Activated CD4-positive, alpha-beta T cell treated with anti-CD3 and anti-CD28 coated beads for 4 hours (primary cell): ENCODE measurements around the gene C1GALT1.

Source experiments
- DNase-seq, 2 donors: peaks; one replicate each; pipeline ENCODE4 v3.0.0-alpha.2; 2020

Gene C1GALT1

DNA sequence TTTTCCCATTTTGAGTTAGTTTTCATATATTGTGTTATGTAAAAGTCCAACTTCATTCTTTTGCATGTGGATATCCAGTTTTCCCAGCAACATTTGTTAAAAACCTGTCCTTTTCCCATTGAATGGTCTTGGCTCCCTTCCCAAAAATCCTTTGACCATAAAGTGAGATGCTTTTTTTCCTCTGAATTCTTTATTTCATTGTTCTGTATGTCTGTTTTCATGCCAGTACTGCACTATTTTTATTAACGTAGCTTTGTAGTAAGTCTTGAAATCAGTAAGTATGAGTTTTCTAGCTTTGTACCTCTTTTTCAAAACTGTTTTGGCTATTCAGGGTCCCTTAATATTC lies 20.0 kb downstream of the C1GALT1 start:
- no peak for DNase-seq

DNA sequence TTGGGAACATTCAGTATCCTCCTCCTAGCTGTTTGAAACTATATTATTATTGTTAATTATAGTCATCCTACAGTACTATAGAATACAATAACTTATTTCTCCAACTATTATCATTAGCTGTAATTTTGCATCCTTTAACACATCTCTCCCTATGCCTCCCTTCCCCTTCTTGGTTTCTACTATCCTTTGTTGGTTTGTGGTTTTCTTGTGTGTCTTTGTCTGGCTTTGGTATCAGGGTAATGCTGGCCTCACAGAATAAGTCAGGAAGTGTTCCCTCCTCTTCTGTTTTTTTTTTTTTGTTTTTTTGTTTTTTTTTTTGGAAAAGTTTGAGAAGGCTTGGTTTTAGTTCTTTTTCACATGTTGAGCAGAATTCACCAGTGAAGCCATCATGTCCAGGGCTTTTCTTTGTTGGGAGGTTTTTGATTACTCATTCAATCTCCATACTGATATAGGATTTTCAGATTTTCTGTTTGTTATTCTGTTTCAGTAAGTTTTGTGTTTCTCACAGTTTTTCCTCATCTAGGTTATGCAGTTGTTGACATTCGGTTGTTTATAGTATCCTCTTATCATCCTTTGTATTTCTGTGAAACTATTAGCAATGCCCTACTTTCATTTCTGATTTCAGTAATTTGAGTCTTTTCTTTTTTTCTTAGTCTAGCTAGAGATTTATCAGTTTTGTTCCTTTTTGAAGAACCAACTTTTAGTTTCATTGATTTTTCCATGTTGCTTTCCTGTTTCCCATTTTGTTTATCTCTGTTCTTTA lies 21.6 kb downstream of the C1GALT1 start:
- DNase-seq: no peak

DNA sequence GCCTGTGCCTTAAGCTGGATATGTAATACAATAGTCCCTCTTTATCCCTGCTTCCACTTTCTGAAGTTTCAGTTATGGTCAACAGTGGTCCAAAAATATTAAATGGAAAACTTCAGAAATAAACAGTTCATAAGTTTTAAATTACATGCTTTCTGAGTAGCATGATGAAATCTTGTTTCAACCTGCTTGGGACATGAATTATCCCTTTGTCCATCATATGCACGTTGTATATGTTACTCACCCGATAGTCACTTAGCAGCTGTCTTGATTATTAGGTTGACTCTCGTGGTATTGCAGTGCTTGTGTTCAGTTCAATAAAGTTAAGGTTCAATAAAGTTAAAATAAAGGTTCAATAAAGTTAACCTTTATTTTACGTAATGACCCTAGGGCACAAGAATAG lies 25.5 kb downstream of the C1GALT1 start:
- DNase-seq: no peak

DNA sequence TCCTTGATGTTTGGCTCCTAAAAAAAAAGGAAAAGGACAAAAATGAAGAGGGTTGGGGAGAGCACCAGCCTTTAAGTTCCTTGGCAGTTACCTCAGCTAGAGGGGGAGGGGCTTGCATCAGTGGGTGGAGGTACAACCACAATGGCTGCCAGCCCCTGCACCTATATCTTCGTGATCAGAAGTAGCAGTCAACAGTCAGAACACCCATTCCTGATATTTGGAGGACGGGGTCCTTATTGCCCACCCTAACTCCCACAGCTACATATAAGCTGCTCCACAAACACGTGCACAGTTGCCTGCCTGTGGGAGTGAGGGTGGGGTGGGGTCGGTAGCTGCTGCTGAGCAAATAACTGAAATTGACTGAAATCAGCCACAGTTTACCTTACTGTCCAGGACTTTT lies 26.2 kb downstream of the C1GALT1 start:
- no peak for DNase-seq

DNA sequence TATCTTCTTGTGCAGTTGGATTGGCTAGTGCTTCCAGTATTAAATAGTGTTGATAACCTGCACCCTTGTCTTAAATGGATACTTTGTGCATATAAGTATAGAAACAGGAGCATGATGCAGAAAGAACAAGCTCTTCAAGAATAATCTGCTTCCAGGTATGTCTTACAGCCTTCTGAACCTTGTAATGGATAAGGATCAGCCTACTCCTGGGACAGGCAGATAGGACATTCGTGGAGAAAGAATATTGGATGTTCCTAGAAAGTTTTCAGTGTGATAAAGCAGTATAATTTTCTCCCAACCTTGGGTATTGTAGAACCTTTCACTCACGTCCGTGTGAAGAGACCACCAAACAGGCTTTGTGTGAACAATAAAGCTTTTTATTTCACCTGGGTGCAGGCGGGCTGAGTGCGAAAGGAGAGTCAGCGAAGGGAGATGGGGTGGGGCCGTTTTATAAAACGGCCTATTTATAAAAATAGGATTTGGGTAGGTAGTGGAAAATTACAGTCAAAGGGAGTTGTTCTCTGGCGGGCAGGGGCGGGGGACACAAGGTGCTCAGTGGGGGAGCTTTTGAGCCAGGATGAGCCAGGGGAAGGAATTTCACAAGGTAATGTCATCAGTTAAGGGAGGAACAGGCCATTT lies 27.2 kb downstream of the C1GALT1 start:
- no peak for DNase-seq

DNA sequence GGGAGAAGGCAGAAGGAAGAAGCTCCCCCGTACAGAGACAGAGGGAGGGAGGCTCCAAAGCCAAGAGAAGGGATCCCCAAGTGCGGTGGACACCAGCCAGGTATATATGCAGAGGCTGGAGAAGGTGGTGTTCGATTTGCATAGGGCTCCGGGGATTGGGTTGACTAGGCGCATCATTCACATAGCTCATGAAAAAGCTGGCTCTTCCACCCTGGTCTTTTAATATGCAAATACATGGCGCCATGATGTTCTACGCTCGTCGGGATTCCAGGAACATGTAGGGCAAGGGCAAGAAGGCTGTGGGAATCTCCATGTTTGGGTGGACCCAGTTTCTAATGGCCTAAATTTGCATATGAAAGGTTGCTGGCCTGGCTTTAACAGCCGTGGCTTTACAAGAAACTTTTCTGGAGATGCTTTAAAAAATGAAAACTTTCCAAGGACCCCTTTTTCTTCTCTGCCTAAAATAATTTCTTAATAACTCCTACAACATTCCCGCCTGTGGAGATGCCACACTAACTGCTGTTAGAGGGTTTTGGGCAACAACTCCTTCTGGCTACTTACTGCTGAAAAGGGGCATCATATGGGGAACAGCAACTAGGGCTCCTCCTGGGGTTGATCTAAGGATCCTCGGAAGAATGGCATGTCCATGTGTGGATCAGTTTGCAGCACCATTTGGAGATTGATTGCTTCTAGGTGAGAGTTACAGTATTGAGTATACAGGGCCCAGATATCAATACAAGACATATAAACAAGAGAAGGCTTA lies 28.3 kb downstream of the C1GALT1 start:
- no peak for DNase-seq

DNA sequence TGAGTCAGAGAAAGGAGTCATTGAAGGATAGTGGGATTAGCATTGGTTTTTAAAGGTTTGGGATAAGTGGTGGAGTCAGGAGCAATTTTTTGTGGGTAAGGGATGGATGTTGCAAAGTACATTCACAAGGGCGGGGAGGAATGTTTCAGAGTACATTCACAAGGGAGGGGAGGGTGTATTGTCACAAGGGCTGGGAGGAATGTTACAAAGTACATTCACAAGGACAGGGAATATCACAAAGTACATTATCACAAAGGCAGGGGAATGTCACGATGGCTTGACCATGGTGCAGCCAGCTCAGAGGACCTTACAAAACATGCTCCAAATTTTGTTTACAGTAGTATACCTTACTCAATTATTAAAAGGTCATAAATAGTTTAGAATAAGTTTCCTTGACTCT lies 30.3 kb downstream of the C1GALT1 start:
- DNase-seq: no peak

DNA sequence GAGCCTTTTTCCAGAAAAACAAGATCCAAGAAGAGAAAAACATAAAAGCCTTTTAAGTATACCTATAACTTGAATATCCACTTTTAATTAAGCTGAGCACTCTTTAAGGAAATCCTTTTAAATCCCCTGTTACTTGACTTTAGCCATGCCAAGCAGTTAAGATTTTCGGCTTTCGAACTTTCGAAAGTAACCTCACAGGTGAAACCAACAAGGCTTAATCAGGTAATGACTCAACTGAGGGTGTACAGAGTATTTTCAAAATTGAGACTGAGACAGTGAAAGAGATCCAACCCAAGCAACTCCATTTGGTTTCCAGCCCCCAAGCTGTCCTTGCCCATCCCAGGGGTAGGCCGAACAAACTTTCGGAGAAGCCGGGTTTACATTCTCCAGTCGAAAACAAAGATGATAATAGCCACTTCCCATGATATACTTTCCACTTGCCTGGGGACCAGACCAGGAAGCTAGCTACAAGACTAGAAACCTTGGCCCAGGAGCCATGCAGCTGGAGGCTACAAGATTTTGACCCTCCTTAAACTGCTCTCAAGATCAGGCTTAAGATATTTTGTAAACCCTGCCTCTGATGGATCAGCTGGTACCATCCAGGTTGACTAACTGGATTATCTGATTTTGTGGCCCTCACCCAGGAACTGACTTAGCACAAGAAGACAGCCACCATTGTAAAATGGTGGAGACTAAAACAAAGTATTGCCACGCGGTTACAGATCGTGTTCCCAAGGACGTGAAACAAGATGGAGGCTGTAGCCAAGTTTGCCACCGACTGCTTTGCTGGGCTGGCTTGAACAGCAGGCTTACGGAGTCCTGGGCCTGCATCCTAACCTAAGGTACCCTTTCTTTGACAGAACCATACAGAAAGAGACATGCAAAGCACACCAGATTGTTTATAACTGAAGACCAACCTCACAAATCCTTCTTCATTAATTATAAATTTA lies 32.3 kb downstream of the C1GALT1 start:
- no peak for DNase-seq

DNA sequence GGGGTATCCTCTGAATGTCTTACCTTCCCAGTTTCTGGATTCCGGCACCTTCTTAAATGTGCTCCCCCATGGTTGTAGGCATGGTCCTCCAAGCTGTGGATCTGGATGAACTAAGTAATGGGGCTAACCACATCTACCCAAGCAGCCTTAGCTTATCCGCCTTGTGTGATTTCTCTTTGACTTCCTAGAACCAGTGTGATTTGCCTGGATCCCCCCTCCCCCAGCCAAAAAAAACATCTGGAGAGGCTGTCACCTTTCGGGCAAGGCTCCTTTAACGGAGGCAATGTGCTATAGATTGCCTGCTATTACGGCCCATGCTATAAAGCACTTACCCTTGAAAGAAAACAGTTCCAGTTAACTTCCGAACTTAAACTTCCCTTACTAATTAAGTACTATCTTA lies 33.9 kb downstream of the C1GALT1 start:
- no peak for DNase-seq

DNA sequence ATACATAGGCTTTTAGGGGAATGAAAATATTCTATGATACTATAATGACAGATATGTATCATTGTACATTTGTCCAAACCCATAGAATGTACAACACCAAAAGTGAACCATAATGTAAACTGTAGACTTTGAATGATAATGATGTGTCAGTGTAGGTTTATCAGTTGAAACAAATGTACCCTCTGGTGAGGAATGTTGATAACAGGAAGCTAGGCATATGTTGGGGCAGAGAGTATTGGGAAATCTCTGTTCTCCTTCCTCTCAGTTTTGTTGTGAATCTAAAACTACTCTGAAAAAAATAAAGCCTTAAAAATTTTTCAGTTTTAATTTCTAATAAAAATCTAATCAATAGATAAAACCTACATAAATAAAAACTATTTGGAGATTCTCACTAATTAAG lies 36.9 kb downstream of the C1GALT1 start:
- DNase-seq: no peak

DNA sequence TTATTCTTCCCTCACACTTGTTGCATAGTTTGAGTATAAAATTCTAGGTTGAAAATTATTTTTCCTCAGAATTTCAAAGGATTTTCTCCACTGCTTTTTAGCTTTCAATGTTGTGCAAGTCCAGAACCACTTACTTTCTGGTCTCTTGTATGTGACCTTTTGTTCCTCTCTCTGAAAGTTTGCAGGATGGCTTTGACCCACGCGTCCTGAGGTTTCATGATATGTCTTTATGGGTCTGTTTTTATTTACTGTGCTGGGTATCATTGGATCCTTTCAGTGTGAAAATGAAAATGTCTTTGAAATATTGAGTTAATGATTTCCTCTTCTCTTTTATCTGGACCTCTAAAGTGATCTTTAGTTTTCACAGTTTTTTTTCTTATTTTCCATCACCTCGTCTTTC lies 38.5 kb downstream of the C1GALT1 start:
- no peak for DNase-seq

DNA sequence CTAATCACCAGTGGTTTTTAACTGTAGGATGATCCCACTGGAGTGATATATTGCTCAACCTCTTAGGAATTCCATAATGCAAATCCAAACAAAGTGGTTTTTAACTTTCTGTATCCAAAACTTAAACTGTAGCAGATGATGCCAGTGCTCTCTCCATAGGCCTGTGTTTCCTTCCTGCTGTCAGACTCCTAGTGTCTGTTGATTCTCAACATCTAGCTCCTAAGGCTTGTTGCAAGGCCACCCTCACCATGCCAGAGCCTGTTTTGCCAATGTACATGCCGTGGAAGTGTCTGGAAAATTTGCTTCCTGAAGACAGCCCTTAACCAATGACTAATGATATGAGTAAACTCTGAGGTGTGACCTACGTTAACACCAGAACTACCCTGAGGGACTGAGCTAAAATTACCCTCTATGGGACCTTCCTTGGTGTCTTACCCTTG lies 39.3 kb downstream of the C1GALT1 start:
- DNase-seq: no peak

DNA sequence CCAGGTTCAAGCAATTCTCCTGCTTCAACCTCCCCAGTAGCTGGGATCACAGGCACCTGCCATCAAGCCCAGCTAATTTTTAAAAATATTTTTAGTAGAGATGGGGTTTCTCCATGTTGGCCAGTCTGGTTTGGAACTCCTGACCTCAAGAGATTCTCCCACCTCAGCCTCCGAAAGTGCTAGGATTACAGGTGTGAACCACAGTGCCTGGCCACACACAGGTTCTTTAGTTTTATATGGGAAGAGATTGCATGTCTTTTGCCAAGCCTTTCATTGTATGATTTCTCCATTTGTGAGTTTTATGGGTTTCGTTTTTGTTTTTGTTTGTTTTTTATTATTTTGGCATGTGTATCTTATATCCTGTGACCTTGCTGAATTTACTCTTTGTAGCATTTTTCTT lies 40.9 kb downstream of the C1GALT1 start:
- DNase-seq: no peak

DNA sequence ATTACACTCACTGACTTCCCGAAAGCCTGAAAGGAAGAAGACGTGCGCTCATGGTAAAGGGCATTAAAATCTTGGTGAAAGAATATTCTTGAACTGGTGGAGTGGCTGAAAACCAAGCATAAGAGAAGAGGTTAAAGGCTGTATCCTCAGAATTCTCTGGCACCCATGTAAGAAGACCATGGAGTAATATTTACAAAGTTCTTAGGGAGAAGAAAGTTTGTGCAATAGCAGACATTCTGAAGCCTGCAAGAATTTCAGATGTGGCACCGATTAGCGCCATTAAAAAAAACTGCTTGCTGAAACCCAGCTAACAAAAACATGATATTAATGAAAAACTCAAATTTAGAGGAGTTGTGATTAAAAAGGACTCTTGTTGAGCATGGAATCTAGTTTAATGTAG lies 44.1 kb downstream of the C1GALT1 start:
- no peak for DNase-seq

DNA sequence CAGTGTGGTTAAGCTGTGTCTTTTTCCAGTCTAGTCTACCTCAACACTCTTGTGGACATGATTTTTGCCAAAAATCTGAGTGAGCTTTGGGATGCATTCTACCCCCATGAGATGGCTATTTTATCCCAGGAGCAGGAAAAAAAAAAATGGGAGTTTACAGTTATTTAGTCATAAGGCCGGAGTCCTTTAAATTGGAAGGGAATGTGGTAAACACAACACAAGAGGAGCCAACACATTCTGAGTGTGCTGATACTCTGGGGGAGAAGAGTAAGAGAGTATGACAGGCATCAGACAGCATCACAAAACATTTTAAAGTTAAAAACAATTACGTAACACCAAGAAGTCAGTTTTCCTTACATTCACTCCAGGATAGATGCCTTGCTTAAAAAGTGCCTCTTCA lies 46.1 kb downstream of the C1GALT1 start:
- no peak for DNase-seq

DNA sequence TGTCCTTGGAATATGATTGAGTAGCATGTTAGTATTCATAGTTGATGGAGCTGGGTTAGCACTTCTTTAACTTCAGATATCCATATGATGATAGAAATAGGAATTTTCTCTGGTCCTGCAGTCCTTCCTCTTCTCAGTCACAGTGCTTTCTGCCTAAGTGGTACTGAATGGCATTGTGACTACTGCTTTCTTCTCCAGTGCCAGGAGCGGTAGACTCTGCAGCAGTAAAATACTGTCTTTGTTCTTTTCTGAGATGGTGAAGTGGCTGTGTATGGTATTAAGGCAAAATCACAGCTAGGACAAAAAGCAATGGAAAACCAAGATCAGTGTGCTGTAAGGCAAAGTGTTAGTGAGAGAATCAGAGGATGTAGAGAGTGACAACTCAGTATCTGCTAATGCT lies 46.6 kb downstream of the C1GALT1 start:
- DNase-seq: no peak

DNA sequence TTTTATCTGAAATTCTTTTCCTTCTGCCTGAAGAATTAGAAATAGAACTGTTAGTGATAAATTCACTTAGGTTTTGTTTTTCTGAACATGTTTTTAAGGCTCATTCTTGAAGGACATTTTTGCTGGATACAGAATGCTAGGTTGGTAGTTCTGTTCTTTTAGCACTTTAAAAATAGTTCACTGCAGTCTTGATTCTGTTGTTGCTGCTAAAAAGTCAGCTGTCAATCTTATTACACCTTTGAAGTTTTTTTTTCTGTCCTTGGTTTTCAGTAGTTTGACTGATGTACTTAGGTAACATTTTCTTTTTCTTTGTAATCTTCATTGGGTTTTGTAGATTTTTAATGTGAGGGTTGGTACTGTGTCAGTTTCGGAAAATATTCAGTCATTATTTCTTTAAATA lies 48.7 kb downstream of the C1GALT1 start:
- DNase-seq: no peak

DNA sequence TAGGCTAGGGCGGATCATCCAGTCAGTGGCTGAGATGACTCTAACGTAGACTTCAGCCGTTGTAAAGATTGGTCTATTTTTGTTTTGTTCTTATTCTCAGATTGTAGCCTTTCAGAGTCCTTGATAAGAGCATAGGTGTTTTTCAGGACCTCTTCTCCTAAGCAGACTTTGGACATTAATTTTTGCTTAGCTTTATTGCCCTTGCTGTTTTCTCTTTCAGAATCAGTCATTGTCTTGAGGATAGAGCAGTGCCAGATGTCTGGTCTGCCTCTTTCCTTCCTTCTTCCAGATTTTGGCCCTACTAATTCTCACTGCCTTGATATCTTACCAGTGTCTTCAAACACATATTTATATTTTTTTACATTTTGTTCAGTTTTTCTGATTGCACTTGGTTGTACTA lies 49.5 kb downstream of the C1GALT1 start:
- DNase-seq: no peak

DNA sequence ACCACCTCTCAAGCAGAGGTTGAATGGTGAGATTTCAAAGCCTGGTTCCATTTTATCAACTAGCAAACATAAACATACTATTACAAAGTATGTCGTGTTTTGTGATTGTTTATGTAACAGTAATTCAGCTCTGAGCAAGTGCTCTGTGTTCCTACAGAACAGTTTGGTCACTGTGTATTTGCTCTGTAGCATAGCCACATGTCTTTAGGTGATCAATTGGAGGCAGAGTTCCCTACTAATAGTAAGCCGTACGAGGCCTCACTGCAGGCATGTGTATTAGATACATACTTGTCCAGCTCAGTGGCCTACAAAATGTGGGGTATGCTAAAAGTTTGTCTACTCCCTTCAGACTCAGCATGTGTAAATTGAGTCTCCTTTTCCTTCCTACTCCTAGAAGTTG lies 53.0 kb downstream of the C1GALT1 start:
- DNase-seq: no peak

DNA sequence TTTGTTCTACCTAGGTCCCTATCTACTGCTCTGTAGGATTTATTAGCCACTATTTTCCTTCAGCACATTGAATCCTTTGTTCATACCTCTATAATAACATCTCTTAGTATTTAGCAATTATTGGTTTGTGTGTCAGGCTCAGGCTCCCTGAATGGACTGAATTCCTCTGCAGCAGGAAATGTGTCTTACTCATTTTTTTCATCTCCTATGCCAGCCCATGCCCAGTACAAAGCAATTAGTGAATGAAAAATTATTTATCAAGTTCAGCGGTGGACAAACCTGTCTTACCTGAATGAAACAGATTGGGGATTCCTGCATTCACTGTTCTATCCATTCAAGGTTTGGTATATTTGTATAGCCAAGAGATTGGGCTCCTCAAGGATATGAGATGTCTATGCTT lies 53.7 kb downstream of the C1GALT1 start:
- no peak for DNase-seq

DNA sequence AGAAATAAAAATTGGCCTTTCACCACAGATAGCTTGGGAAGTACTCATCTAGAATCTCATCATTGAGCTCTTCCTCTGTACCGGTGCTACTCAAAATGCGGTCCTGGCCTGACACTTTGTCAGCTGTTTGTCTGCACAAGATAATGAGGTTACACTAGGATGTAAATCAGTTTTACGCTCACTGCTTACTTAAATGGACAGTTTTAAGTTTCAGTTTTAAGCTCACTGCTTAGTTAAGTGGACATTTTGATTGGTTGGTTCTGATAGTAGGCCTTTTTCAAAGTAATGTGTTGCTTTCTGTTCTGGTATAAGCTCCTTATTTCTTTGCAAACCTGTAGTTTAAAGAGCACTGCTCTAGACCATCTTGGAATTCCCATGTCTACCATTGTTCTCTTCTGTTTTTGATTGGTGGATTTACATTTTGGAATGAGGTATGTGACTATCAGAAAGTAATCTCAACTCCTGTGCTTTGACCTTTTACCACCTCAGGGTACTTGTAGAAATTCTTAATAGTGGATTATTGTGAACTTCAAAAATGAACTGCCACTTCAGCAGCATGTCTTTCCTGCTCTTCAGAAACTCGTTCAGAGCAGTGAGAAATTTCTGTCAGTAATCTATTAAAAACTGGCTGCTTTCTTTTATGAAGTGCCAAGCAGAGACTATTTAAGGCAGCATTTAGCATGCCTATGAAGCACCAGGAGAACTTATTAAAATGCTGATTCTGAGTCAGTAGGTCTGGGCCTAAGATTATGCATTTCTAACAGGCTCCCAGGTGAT lies 55.0 kb downstream of the C1GALT1 start:
- DNase-seq: no peak

DNA sequence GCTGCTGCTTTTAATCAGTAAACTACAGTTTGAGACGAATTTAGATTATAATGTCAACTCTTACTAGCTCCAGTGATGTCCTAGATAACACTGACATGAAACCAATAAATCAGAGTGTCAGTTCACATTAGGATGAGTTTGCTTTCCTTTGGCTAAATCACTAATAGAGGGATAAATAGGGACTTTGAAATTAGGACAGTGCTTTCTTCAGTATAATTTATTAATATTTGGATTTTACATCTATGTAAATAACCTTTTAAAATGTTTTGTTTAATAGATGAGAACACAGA lies 55.6 kb downstream of the C1GALT1 start:
- DNase-seq: no peak

DNA sequence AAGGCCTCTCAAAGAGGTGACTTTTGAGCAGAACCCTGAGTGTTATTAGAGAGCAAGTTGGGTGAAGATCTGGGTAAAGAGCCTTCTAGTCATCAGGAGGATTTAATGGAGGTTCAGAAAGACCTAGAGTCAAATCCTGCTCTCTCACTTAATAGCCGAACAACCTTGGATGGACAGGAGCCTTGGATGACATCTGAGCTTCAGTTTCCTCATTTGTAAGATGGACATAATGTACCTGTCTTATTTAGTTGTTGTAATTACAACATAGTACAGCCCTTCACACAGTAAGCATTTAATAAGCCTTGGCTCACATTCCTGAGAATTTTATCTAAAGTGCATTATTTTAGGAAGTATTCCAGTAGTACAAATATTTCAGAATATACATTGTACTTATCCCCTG lies 57.0 kb downstream of the C1GALT1 start:
- DNase-seq: no peak
